Measurements from ENCODE around the gene MYOC.

DNA sequence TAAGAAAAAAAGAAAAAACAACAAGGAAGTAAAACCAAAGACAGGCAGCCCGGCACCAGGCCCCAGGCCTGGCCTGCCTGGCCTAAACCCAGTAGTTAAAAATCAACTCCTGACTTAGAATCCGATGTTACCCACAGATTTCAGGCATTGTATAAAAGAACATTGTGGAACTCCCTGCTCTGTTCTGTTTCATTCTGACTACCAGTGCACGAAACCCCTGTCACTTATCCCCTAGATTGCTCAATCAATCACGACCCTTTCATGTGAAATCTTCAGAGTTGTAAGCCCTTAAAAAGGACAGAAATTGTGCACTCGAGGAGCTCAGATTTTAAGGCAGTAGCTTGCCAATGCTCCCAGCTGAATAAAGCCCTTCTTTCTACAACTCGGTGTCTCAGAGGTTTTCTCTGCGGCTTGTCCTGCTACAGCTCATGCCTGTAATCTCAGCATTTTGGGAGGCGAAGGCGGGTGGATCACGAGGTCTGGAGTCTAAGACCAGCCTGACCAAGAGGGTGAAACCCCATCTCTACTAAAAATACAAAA lies 46.0 kb downstream of the MYOC start:
- TF ChIP-seq POLR2A (IDR thresholded peaks at IDR 0.05) (no peak), CTCF (IDR thresholded peaks at IDR 0.05) (no peak), POLR2AphosphoS5 (IDR thresholded peaks at IDR 0.05) (no peak)
